Glutamatergic neuron (in vitro differentiated cells): ENCODE measurements around the gene DUOX2. TPM values are rescaled to one million over a fixed set of nuclear protein-coding genes. Genes with fewer than 3 reads are reported as not detected.
"Not testable (repeated sequence)": the region's sequence is repeated elsewhere in the genome, so short reads cannot be mapped to it uniquely, and the experiment has no call there.

Source experiments
- DNase-seq: peaks from one replicate; pipeline ENCODE4 v3.0.0; 2022
- H3K27ac Mint-ChIP-seq: one replicate; pipeline ENCODE4 v1.8.0; 2020; ENCODE audit warnings: mild to moderate bottlenecking, mixed read lengths, inconsistent platforms; ENCODE audit not compliant: unreplicated experiment
- H3K27me3 Mint-ChIP-seq: one replicate; pipeline ENCODE4 v1.8.0; 2020; ENCODE audit warnings: mild to moderate bottlenecking, moderate library complexity, mixed read lengths, inconsistent platforms; ENCODE audit not compliant: unreplicated experiment
- H3K36me3 Mint-ChIP-seq: one replicate; pipeline ENCODE4 v1.8.0; 2020; ENCODE audit warnings: mild to moderate bottlenecking, mixed read lengths, inconsistent platforms; ENCODE audit not compliant: unreplicated experiment
- H3K4me1 Mint-ChIP-seq: one replicate; pipeline ENCODE4 v1.8.0; 2020; ENCODE audit warnings: mild to moderate bottlenecking, low read depth, mixed read lengths, inconsistent platforms; ENCODE audit not compliant: unreplicated experiment
- H3K4me3 Mint-ChIP-seq: one replicate; pipeline ENCODE4 v1.8.0; 2020; ENCODE audit warnings: mild to moderate bottlenecking, mixed read lengths, inconsistent platforms; ENCODE audit not compliant: unreplicated experiment
- H3K9me3 Mint-ChIP-seq: one replicate; pipeline ENCODE4 v1.8.0; 2020; ENCODE audit warnings: mild to moderate bottlenecking, moderate library complexity, mixed read lengths, inconsistent platforms; ENCODE audit not compliant: unreplicated experiment
- CTCF ChIP-seq: fragments of 200-600 bp; sonication (generic); IDR thresholded peaks from one replicate; pipeline ENCODE4 v1.5.0; 2021; ENCODE audit not compliant: partially characterized antibody, unreplicated experiment
- total RNA-seq: library from RNA; stranded (reverse); fragmentation: NEBNext Ultra II Directional; extraction: Animal tissue kit (Norgen Biotek cat#: 25700); gene quantifications from one replicate; pipeline ENCODE4 v1.2.1, GENCODE V29; 2021; ENCODE audit not compliant: unreplicated experiment

DUOX2 gene
- total RNA-seq, 1 donor from 2014 or later: not detected

DNA sequence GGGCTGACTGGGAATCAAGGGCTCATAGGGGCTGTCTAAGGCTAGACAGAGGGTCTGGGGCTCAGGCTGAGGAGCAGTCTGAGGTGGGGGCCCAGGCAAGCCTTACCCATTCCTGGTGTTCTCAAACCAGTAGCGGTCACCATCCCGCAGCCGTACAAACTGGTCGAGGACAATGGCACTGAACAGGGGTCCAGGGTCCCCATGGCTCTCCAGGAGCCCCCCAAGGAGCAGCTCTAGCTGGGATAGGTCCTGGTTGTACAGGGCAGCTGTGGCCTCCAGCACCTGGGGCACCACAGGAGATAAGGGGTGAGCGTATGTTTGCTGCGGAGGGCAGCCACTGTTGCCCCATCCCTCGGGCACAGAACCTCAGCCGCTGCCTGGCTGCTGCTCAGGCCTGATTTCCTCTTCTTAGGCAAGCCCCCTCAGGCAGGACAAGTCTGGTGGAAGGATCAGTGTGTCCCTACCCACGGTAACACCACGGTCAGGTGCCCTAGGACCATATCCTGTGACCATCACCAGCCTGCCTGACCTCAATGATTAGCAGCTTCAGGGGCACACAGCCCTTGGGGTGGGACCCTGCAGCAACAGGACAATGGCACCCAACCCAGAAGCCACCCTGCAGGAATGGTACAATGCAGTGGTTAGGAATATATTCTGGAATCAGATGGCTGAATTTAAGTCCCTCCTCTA is 5.9 kb downstream of the DUOX2 start:
- H3K27me3 Mint-ChIP-seq: peaks cover 22% of the 10 kb centered on the region
- DNase-seq: no peak
- H3K27ac Mint-ChIP-seq: no peak overlapping the region
- peaks cover 6% of the 10 kb centered on the region for H3K9me3 Mint-ChIP-seq
- H3K36me3 Mint-ChIP-seq: no peaks in the 10 kb centered on the region
- no peak overlapping the region for H3K4me3 Mint-ChIP-seq
- H3K4me1 Mint-ChIP-seq: no peaks in the 10 kb centered on the region
- no peak for TF ChIP-seq CTCF

DNA sequence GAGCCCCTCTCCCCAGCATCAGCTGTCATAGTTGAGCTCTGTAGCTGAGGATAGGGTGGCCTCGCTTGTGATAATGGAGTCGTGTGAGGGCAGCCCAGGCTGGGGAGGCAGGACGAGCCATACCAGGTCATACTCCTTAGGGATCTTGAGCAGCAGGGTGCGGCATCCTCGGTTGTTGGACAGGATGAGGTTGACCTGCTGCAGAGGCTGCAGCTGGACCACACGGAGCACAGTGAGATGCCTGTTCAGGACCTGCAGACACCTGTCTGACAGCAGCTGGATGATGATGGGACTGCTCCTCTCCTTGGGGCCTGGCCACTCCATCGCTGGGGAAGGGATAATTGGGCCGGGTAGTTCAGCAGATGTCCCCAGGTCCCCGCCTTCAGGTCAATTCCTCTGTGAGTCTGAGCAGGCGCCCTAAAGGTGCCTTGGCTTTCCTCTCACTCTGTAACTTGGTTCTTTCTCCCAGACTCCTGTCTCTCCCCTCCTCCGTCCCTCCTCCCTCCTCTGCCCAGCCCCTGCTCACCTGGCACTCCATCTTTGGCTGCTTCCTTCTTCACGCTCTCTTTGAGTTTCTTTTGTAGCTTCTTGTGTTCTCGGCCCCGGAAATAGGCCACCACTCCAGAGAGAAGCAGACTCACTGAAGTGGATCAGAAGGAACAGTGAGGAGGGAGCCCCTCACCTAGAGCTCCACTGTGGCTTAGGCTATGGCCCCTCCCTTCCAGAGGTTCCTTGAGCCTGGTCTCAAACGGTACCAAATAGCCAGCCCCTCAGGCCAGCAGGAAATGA is 7.8 kb downstream of the DUOX2 start:
- no peaks in the 10 kb centered on the region for H3K36me3 Mint-ChIP-seq

GRCh38 chr15:45105586-45105985 is 8.4 kb downstream of the DUOX2 start:
- Mint-ChIP-seq H3K4me3 (no peak overlapping the region), H3K27ac (no peak overlapping the region), H3K9me3 (peaks cover 3% of the 10 kb centered on the region), H3K36me3 (no peaks in the 10 kb centered on the region), H3K4me1 (no peaks in the 10 kb centered on the region), H3K27me3 (peaks cover 11% of the 10 kb centered on the region)
- no peak for TF ChIP-seq CTCF
- DNase-seq: no peak

More for the DNA sequence above, 7.8 kb downstream of the DUOX2 start:
- H3K4me1 Mint-ChIP-seq: no peaks in the 10 kb centered on the region
- TF ChIP-seq CTCF: no peak
- H3K27ac Mint-ChIP-seq: no peak overlapping the region
- peaks cover 11% of the 10 kb centered on the region for H3K27me3 Mint-ChIP-seq
- H3K4me3 Mint-ChIP-seq: no peak overlapping the region
- H3K9me3 Mint-ChIP-seq: peaks cover 3% of the 10 kb centered on the region
- no peak for DNase-seq

GRCh38 chr15:45104170-45104569 is 9.8 kb downstream of the DUOX2 start:
- not testable (repeated sequence) for H3K9me3 Mint-ChIP-seq, H3K4me3 Mint-ChIP-seq, DNase-seq, H3K27ac Mint-ChIP-seq, H3K4me1 Mint-ChIP-seq, H3K27me3 Mint-ChIP-seq, H3K36me3 Mint-ChIP-seq

- H3K27me3 Mint-ChIP-seq: peaks cover 3% of the 10 kb centered on the region
- TF ChIP-seq CTCF: no peak
- no peak for DNase-seq
- H3K4me1 Mint-ChIP-seq: no peaks in the 10 kb centered on the region
- H3K27ac Mint-ChIP-seq: no peak overlapping the region
- no peak overlapping the region for H3K4me3 Mint-ChIP-seq
- peaks cover 3% of the 10 kb centered on the region for H3K9me3 Mint-ChIP-seq
- H3K36me3 Mint-ChIP-seq: no peaks in the 10 kb centered on the region
Observed at GRCh38 chr15:45102226-45102625, 11.7 kb downstream of the DUOX2 start.
